AG09319 (cell line): ENCODE measurements around the gene OTOGL.
"Not testable (repeated sequence)": the region's sequence is repeated elsewhere in the genome, so short reads cannot be mapped to it uniquely, and the experiment has no call there.

ENCODE experiments used
- DNase-seq: peaks from one replicate; pipeline ENCODE4 v3.0.0-alpha.2; 2010; ENCODE audit warnings: low read depth; ENCODE audit errors: extremely low read depth
- CTCF ChIP-seq: IDR thresholded peaks from 2 replicates; pipeline ENCODE4 v1.5.1; 2011; ENCODE audit warnings: low read depth, mild to moderate bottlenecking, inconsistent platforms, low read length, moderate library complexity

The OTOGL gene

GRCh38 chr12:80293759-80294158 lies 194.4 kb downstream of the OTOGL start:
- no peak for TF ChIP-seq CTCF
- no peak for DNase-seq

GRCh38 chr12:80299219-80299618 lies 199.9 kb downstream of the OTOGL start:
- TF ChIP-seq CTCF = no peak
- no peak for DNase-seq

- no peak for DNase-seq
- no peak for TF ChIP-seq CTCF
Measured at GRCh38 chr12:80299976-80300375, 200.6 kb downstream of the OTOGL start.

GRCh38 chr12:80307436-80307835 lies 208.1 kb downstream of the OTOGL start:
- DNase-seq = not testable (repeated sequence)

- no peak for TF ChIP-seq CTCF
- no peak for DNase-seq
Measured at GRCh38 chr12:80313209-80313608, 213.9 kb downstream of the OTOGL start.

GRCh38 chr12:80314741-80315140 lies 215.4 kb downstream of the OTOGL start:
- no peak for DNase-seq
- no peak for TF ChIP-seq CTCF

GRCh38 chr12:80316222-80316621 lies 216.9 kb downstream of the OTOGL start:
- no peak for DNase-seq
- no peak for TF ChIP-seq CTCF

- TF ChIP-seq CTCF = no peak
Measured at GRCh38 chr12:80317307-80317706, 218.0 kb downstream of the OTOGL start.

More at GRCh38 chr12:80317307-80317706, 218.0 kb downstream of the OTOGL start:
- no peak for DNase-seq
